Progenitor cell of endocrine pancreas (in vitro differentiated cells): ENCODE data around the gene BCAS3. TPM values are rescaled to one million over a fixed set of nuclear protein-coding genes. Genes with fewer than 3 reads are reported as not detected.

ENCODE experiments used
- DNase-seq: peaks from one replicate; pipeline ENCODE4 v3.0.0; 2021; ENCODE audit warnings: low spot score; ENCODE audit not compliant: unreplicated experiment
- H3K27ac Mint-ChIP-seq: 2 replicates; pipeline ENCODE4 v1.8.0; 2021; ENCODE audit warnings: mild to moderate bottlenecking, moderate library complexity, mixed read lengths
- H3K27me3 Mint-ChIP-seq: 2 replicates; pipeline ENCODE4 v1.8.0; 2021; ENCODE audit warnings: mixed read lengths
- H3K36me3 Mint-ChIP-seq: 2 replicates; pipeline ENCODE4 v1.8.0; 2022; ENCODE audit warnings: mixed read lengths; ENCODE audit not compliant: insufficient read depth
- H3K4me1 Mint-ChIP-seq: 2 replicates; pipeline ENCODE4 v1.8.0; 2021; ENCODE audit warnings: low read depth, mixed read lengths
- H3K4me3 Mint-ChIP-seq: 2 replicates; pipeline ENCODE4 v1.8.0; 2021; ENCODE audit warnings: low read depth, mild to moderate bottlenecking, moderate library complexity, mixed read lengths
- H3K9me3 Mint-ChIP-seq: 2 replicates; pipeline ENCODE4 v1.8.0; 2021; ENCODE audit warnings: low read depth, mixed read lengths
- CTCF ChIP-seq: fragments of 200-600 bp; sonication (generic); IDR thresholded peaks from one replicate; pipeline ENCODE4 v1.5.0; 2021; ENCODE audit warnings: antibody characterized with exemption, mild to moderate bottlenecking; ENCODE audit not compliant: unreplicated experiment
- total RNA-seq: library from RNA; stranded (reverse); gene quantifications from 2 replicates; pipeline ENCODE4 v1.2.1, GENCODE V29; 2021

Gene BCAS3
- total RNA-seq, 1 donor from 2014 or later = 36.1 TPM

DNA sequence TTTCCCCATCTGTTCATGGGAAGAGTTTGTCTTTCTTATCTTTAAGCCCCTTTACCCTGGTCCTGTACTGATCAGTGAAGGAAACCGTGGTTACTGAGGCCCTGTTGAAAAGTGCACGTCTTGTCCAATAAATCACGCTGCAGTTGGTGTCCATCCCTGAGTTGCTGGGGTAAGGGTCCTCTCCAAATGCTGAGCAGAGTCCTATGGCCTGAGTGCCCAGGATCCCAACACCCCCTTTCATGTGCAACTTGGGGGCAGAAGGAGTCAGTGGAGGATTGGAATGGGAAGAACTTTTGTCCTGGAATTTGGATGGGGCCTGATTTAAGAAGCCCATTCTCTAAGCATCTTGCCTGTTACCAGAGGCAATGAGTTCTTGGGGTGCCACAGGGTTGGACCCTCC, 715.0 kb downstream of the BCAS3 start:
- H3K27ac Mint-ChIP-seq = no peak overlapping the region
- H3K4me3 Mint-ChIP-seq = no peak overlapping the region

GRCh38 chr17:61393550-61393903, 715.9 kb downstream of the BCAS3 start:
- H3K36me3 Mint-ChIP-seq = no peaks in the 10 kb centered on the region
- no peak overlapping the region for H3K4me3 Mint-ChIP-seq
- no peak for DNase-seq
- H3K27ac Mint-ChIP-seq = no peak overlapping the region
- H3K9me3 Mint-ChIP-seq = no peaks in the 10 kb centered on the region
- peaks cover 25% of the 10 kb centered on the region for H3K4me1 Mint-ChIP-seq
- TF ChIP-seq CTCF = peak; percentile 30
- peaks cover 53% of the 10 kb centered on the region for H3K27me3 Mint-ChIP-seq

More for the DNA sequence above, 715.0 kb downstream of the BCAS3 start:
- no peak for DNase-seq
- peaks cover 22% of the 10 kb centered on the region for H3K4me1 Mint-ChIP-seq
- H3K36me3 Mint-ChIP-seq = no peaks in the 10 kb centered on the region
- TF ChIP-seq CTCF = no peak
- H3K9me3 Mint-ChIP-seq = no peaks in the 10 kb centered on the region
- H3K27me3 Mint-ChIP-seq = peaks cover 48% of the 10 kb centered on the region

DNA sequence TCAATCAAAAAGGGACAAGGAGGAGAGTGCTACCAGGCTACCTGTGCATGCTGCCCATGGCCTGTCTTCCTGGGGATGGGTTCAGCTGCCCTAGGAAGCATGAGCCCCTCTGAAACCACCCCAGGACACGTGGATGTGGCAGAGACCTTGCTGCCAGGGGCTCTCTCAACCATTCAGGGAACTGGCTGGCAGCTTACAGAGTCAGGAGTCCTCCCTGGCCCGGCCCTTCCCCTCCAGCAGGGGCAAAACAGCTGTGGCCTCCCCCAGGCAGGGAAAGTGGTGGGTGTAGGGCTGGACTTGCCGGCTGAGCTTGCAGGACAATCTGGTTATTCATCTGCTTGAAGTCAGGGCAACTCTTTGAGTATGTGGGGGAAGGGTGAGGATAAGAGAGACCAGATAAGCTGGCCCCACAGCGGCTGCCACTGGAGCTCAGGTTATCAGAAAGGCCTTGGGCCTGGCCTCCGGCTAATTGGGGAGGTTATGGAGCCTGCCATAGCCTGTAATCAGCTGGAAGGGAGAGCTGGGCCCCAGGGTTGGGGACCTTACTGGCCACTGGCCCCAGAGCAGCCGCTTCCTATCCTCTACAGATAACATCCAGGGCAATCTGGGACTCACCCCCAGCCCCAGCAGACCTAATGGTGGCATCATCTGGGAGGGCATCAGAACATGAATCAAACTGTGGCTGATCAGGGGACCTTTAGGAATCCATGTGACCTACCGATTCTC, 716.4 kb downstream of the BCAS3 start:
- no peak for DNase-seq
- peaks cover 56% of the 10 kb centered on the region for H3K27me3 Mint-ChIP-seq
- no peak for TF ChIP-seq CTCF
- no peak overlapping the region for H3K4me3 Mint-ChIP-seq
- no peak overlapping the region for H3K27ac Mint-ChIP-seq
- H3K9me3 Mint-ChIP-seq = no peaks in the 10 kb centered on the region
- no peaks in the 10 kb centered on the region for H3K36me3 Mint-ChIP-seq
- H3K4me1 Mint-ChIP-seq = peaks cover 25% of the 10 kb centered on the region

GRCh38 chr17:61394630-61395408, 717.2 kb downstream of the BCAS3 start:
- H3K36me3 Mint-ChIP-seq = no peaks in the 10 kb centered on the region
- H3K9me3 Mint-ChIP-seq = no peaks in the 10 kb centered on the region
- no peak overlapping the region for H3K4me3 Mint-ChIP-seq
- peaks cover 55% of the 10 kb centered on the region for H3K27me3 Mint-ChIP-seq
- H3K4me1 Mint-ChIP-seq = peaks cover 25% of the 10 kb centered on the region
- DNase-seq = no peak
- TF ChIP-seq CTCF = no peak
- no peak overlapping the region for H3K27ac Mint-ChIP-seq

GRCh38 chr17:61395409-61395982, 717.8 kb downstream of the BCAS3 start:
- Mint-ChIP-seq H3K4me3 (peak overlapping the region; percentile 16), H3K36me3 (no peaks in the 10 kb centered on the region), H3K4me1 (peaks cover 25% of the 10 kb centered on the region), H3K27ac (no peak overlapping the region), H3K9me3 (no peaks in the 10 kb centered on the region), H3K27me3 (peaks cover 55% of the 10 kb centered on the region)
- no peak for TF ChIP-seq CTCF
- DNase-seq = no peak
